Activated CD4-positive, alpha-beta T cell treated with anti-CD3 and anti-CD28 coated beads, Interleukin-2, amount 50 U/mL, for 16 hours (primary cell): ENCODE data around the gene PIP5K1B.

Source experiments
- DNase-seq: peaks from one replicate; pipeline ENCODE4 v3.0.0-alpha.2; 2020

PIP5K1B gene

GRCh38 chr9:68740561-68740960, 35.5 kb downstream of the PIP5K1B start:
- no peak for DNase-seq

- DNase-seq = no peak
Measured at GRCh38 chr9:68741234-68741633, 36.2 kb downstream of the PIP5K1B start.

- no peak for DNase-seq
Measured at GRCh38 chr9:68741704-68742332, 36.8 kb downstream of the PIP5K1B start.

- DNase-seq = no peak
Measured at GRCh38 chr9:68742333-68742730, 37.3 kb downstream of the PIP5K1B start.

- no peak for DNase-seq
Measured at GRCh38 chr9:68744426-68744825, 39.4 kb downstream of the PIP5K1B start.

GRCh38 chr9:68746525-68746924, 41.5 kb downstream of the PIP5K1B start:
- no peak for DNase-seq

GRCh38 chr9:68747043-68747533, 42.0 kb downstream of the PIP5K1B start:
- no peak for DNase-seq

- DNase-seq = no peak
Measured at GRCh38 chr9:68749135-68749534, 44.1 kb downstream of the PIP5K1B start.

- DNase-seq = no peak
Measured at GRCh38 chr9:68749579-68750159, 44.6 kb downstream of the PIP5K1B start.

GRCh38 chr9:68750255-68750654, 45.2 kb downstream of the PIP5K1B start:
- DNase-seq = no peak

- DNase-seq = no peak
Measured at GRCh38 chr9:68750786-68751185, 45.7 kb downstream of the PIP5K1B start.

GRCh38 chr9:68751556-68751955, 46.5 kb downstream of the PIP5K1B start:
- DNase-seq = no peak

GRCh38 chr9:68755051-68755450, 50.0 kb downstream of the PIP5K1B start:
- no peak for DNase-seq

GRCh38 chr9:68755752-68756151, 50.7 kb downstream of the PIP5K1B start:
- no peak for DNase-seq

GRCh38 chr9:68759981-68760673, 55.1 kb downstream of the PIP5K1B start:
- no peak for DNase-seq

- DNase-seq = no peak
Measured at GRCh38 chr9:68760674-68761333, 55.8 kb downstream of the PIP5K1B start.

GRCh38 chr9:68762570-68762969, 57.5 kb downstream of the PIP5K1B start:
- DNase-seq = no peak

- no peak for DNase-seq
Measured at GRCh38 chr9:68763104-68763503, 58.1 kb downstream of the PIP5K1B start.

- no peak for DNase-seq
Measured at GRCh38 chr9:68768619-68769018, 63.6 kb downstream of the PIP5K1B start.

GRCh38 chr9:68769852-68770251, 64.8 kb downstream of the PIP5K1B start:
- no peak for DNase-seq

- DNase-seq = no peak
Measured at GRCh38 chr9:68771376-68771775, 66.3 kb downstream of the PIP5K1B start.

GRCh38 chr9:68775003-68775730, 70.1 kb downstream of the PIP5K1B start:
- no peak for DNase-seq
